Parathyroid adenoma (tissue), 2 donors: ENCODE data around the gene PLSCR1.

Experiments
- H2AFZ ChIP-seq: fragments of 300-600 bp; sonication (generic); one replicate; pipeline ENCODE4 v1.7.0; 2017; ENCODE audit warnings: antibody characterized with exemption, mild to moderate bottlenecking
- H3K27ac ChIP-seq: fragments of 300-600 bp; sonication (generic); one replicate; pipeline ENCODE4 v1.7.0; 2017
- H3K27me3 ChIP-seq: fragments of 300-600 bp; sonication (generic); one replicate; pipeline ENCODE4 v1.7.0; 2017; ENCODE audit warnings: low read length; ENCODE audit not compliant: control insufficient read depth, insufficient read depth
- H3K36me3 ChIP-seq: fragments of 300-600 bp; sonication (generic); one replicate; pipeline ENCODE4 v1.7.0; 2017; ENCODE audit warnings: low read length; ENCODE audit not compliant: control insufficient read depth, insufficient read depth
- H3K4me1 ChIP-seq: fragments of 300-600 bp; sonication (generic); one replicate; pipeline ENCODE4 v1.7.0; 2017; ENCODE audit warnings: control low read depth
- H3K4me2 ChIP-seq: fragments of 300-600 bp; sonication (generic); one replicate; pipeline ENCODE4 v1.7.0; 2017; ENCODE audit warnings: low read length
- H3K4me3 ChIP-seq: fragments of 300-600 bp; sonication (generic); one replicate; pipeline ENCODE4 v1.7.0; 2017; ENCODE audit warnings: low read depth, low read length
- H3K79me2 ChIP-seq: fragments of 300-600 bp; sonication (generic); one replicate; pipeline ENCODE4 v1.7.0; 2017; ENCODE audit warnings: control low read depth
- H3K9ac ChIP-seq: fragments of 300-600 bp; sonication (generic); one replicate; pipeline ENCODE4 v1.7.0; 2017; ENCODE audit warnings: mild to moderate bottlenecking
- H3K9me3 ChIP-seq: fragments of 300-600 bp; sonication (generic); one replicate; pipeline ENCODE4 v1.7.0; 2017; ENCODE audit warnings: low read length; ENCODE audit not compliant: control insufficient read depth
- CTCF ChIP-seq: fragments of 300-600 bp; sonication (generic); IDR thresholded peaks from one replicate; pipeline ENCODE4 v1.7.0; 2017; ENCODE audit warnings: antibody characterized with exemption, mild to moderate bottlenecking
- donor health status: primary hyperparathyroidism.

The PLSCR1 gene

GRCh38 chr3:146574173-146574572 is 29.8 kb upstream of the PLSCR1 start:
- H3K36me3 ChIP-seq = no peaks in the 10 kb centered on the region
- H3K9me3 ChIP-seq = no peaks in the 10 kb centered on the region
- peak overlapping the region; percentile 8 for H3K9ac ChIP-seq
- no peak for TF ChIP-seq CTCF
- no peaks in the 10 kb centered on the region for H3K27me3 ChIP-seq
- H3K79me2 ChIP-seq = no peaks in the 10 kb centered on the region
- H3K27ac ChIP-seq = no peak overlapping the region
- H3K4me1 ChIP-seq = no peaks in the 10 kb centered on the region
- no peak overlapping the region for H3K4me2 ChIP-seq
- no peak overlapping the region for H3K4me3 ChIP-seq
- H2AFZ ChIP-seq = no peak overlapping the region

GRCh38 chr3:146569314-146569713 is 24.9 kb upstream of the PLSCR1 start:
- Histone ChIP-seq H3K4me1 (no peaks in the 10 kb centered on the region), H2AFZ (no peak overlapping the region), H3K9me3 (no peaks in the 10 kb centered on the region), H3K4me2 (no peak overlapping the region), H3K79me2 (no peaks in the 10 kb centered on the region), H3K27me3 (no peaks in the 10 kb centered on the region), H3K36me3 (no peaks in the 10 kb centered on the region), H3K9ac (no peak overlapping the region), H3K4me3 (no peak overlapping the region), H3K27ac (no peak overlapping the region)
- no peak for TF ChIP-seq CTCF

GRCh38 chr3:146566138-146566537 is 21.7 kb upstream of the PLSCR1 start:
- TF ChIP-seq CTCF = no peak
- H3K9ac ChIP-seq = no peak overlapping the region
- no peaks in the 10 kb centered on the region for H3K9me3 ChIP-seq
- H3K4me1 ChIP-seq = no peaks in the 10 kb centered on the region
- no peak overlapping the region for H2AFZ ChIP-seq
- no peaks in the 10 kb centered on the region for H3K79me2 ChIP-seq
- H3K27me3 ChIP-seq = no peaks in the 10 kb centered on the region
- no peak overlapping the region for H3K27ac ChIP-seq
- no peak overlapping the region for H3K4me2 ChIP-seq
- H3K36me3 ChIP-seq = no peaks in the 10 kb centered on the region
- no peak overlapping the region for H3K4me3 ChIP-seq

- H3K4me1 ChIP-seq = no peaks in the 10 kb centered on the region
- no peak overlapping the region for H3K9ac ChIP-seq
Measured at GRCh38 chr3:146561879-146562278, 17.5 kb upstream of the PLSCR1 start.

More at GRCh38 chr3:146561879-146562278, 17.5 kb upstream of the PLSCR1 start:
- Histone ChIP-seq H3K79me2 (no peaks in the 10 kb centered on the region), H3K4me2 (no peak overlapping the region), H3K27me3 (no peaks in the 10 kb centered on the region), H3K9me3 (no peaks in the 10 kb centered on the region), H2AFZ (no peak overlapping the region), H3K36me3 (no peaks in the 10 kb centered on the region), H3K27ac (no peak overlapping the region), H3K4me3 (no peak overlapping the region)
- no peak for TF ChIP-seq CTCF
